RPMI8226 (cell line): ENCODE data around the gene RWDD4.

Experiments
- DNase-seq: peaks from one replicate; pipeline ENCODE4 v3.0.0-alpha.2; 2015

Gene RWDD4

GRCh38 chr4:183635321-183635720, 23.7 kb downstream of the RWDD4 start:
- DNase-seq: no peak

- no peak for DNase-seq
These were observed 25.2 kb downstream of the RWDD4 start for GRCh38 chr4:183633476-183634400.

DNA sequence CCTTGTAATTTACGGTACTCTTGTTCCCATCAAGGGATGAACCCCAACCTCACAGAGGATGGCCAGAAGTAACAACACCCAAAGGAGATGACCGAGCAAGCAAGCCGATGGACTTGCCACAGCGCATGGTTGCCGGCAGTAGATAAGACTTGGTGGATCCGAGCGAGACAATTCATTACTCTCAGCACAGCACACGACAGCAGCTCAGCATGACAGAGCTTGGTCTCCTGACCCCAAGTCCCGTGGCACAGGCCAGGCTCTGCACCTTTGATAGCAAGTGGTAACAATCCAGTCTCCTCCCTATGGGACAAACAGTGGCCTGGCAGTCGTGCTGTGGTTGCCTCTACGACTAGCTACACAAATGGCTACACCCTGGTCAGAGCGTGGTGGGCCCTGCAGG, 26.3 kb downstream of the RWDD4 start:
- DNase-seq: no peak

DNA sequence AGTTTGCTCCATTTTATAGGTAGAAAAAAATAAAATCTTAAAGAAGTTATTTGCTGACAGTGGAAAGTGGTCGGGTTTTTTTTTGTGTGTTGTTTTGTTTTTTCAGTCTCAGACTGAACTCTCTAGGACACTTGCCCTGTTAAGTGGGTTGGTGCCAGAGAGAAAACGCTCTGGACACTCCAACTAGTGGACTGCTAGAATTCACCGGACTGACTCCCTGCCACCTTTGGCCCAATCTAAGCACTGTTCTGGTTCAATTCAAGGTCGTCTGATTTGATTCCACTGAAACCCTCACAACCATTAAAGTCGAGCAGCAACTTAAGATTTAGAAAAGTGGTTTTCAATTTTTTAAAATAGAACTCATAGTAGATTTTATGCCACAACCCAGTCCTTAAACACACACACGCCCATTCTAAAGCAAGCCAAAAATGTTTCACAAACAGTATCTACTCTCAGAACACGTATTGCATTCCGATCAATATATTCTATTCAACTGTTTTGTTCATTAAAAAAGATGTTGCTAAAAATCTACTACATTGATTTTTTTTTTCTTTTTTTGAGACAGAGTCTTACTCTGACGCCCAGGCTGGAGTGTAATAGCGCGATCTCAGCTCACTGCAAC, 27.3 kb downstream of the RWDD4 start:
- DNase-seq: no peak

- no peak for DNase-seq
These were observed 30.9 kb downstream of the RWDD4 start for GRCh38 chr4:183627979-183628588.

DNA sequence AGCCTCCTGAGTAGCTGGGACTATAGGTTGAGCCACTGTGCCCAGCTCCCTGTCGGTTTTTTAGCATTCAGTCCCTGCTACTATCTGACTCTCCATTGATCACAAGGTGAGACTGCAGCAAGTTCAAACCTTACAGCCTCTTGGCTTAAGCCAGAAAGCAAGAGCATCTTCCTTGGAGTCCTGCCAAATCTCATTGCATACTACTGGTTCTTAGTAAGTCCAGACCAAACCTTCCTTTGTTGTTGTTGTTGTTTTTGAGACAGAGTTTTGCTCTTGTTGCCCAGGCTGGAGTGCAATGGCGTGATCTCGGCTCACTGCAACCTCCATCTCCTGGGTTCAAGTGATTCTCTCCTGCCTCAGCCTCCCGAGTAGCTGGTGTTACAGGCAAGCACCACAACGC, 31.7 kb downstream of the RWDD4 start:
- DNase-seq: peak; percentile 8

DNA sequence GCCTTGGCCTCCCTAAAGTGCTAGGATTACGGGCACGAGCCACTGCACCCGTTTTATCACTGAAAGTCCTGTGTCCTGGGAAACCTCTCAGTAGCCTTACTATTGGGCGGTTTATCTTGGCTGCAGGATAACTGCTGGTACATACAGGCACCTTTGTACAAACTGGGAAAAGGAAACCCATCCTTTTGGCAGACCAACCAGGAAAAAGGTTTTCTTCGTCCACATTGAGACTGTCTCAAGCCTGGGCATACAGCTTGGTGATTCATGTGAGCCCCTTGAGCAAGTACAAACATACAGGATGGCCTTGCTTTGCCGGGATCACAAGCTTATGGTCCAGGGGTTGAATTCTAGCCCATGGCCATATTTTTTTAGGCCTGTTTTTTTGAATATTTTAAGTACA, 32.8 kb downstream of the RWDD4 start:
- DNase-seq: no peak

GRCh38 chr4:183624548-183624947, 34.4 kb downstream of the RWDD4 start:
- no peak for DNase-seq

GRCh38 chr4:183621875-183622274, 37.1 kb downstream of the RWDD4 start:
- DNase-seq: no peak

- DNase-seq: no peak
These were observed 38.6 kb downstream of the RWDD4 start for GRCh38 chr4:183620421-183620820.

- no peak for DNase-seq
These were observed 40.3 kb downstream of the RWDD4 start for GRCh38 chr4:183618681-183619080.

DNA sequence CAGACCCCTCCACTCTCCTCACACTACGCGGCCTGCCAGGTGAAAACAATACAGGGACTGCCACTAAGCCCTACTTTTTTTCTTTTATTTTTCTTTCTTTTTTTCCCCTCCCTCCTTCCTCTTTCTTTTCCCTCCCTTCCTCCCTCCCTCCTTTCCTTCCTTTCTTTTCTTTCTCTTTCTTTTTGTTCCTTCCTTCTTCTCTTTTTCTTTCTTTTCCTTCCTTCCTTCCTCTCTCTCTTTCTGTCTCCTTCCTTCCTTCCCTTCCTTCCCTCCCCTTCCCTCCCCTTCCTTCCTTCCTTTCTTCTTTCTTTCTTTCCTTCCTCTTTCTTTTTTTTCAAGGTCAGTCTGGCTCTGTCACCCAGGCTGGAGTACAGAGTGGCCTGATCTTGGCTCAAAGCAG, 41.9 kb downstream of the RWDD4 start:
- DNase-seq: no peak

- DNase-seq: no peak
These were observed 46.4 kb downstream of the RWDD4 start for GRCh38 chr4:183612329-183613250.

DNA sequence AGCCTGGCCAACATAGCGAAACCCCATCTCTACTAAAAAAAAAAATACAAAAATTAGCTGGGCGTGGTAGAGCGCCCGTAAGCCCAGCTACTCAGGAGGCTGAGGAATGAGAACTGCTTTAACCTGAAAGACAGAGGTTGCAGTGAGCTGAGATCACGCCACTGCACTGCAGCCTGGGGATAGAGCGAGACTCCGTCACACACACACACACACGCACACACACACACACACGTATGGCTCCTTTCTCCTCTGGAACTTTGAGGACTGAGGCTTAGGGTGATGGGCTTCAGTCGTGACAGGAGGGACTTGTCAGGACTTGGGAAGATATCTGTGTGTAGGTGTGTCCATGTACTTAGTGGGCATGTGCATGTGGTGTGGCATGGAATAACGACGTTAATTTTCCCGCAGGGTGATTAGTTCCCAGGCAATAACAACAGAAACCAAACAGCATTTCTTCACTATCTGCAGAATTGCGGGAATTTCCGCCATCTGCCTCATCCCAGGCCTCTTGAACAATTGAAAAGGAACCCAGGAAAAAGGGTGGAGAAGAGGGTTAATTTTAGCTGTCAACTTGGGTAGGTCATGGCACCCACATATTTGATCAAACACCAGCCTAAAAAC, 47.7 kb downstream of the RWDD4 start:
- DNase-seq: no peak

GRCh38 chr4:183610613-183611012, 48.4 kb downstream of the RWDD4 start:
- no peak for DNase-seq

GRCh38 chr4:183610033-183610432, 49.0 kb downstream of the RWDD4 start:
- DNase-seq: no peak

DNA sequence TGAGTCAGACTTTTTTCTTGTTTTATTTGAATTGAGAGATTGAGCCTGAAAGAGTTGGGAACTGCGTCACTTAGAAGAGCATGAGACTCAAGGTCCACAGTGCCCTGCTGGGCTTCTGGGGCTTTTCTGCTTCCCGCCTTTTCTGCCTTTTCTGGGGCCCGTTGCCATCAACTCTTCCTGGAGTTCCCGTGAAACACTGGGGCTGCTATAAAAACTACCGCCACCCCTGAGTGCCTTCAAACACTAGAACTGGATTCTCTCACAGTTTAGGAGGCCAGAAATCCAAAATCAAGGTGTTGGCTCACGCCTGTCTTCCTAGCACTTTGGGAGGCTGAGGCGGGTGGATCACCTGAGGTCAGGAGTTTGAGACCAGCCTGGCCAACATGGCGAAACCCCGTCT, 49.8 kb downstream of the RWDD4 start:
- no peak for DNase-seq

DNA sequence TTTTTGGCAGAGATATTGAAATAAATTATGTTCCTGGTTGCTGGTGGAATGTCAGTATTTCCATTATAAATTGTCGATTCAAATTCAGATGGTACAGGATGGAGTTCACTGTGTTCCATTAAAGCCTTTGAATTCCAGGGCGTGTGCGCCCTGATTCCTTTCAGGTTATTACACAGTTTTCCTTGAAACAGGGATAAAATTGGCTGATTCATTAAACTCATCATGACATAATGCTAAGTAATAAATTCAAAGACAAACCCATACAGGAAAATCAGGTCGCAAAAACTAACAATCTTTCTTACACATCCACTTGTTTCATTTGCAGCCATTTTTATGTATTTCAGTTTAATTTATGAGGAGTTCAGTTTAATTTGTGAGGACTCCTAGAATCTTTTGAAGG, 51.1 kb downstream of the RWDD4 start:
- no peak for DNase-seq

DNA sequence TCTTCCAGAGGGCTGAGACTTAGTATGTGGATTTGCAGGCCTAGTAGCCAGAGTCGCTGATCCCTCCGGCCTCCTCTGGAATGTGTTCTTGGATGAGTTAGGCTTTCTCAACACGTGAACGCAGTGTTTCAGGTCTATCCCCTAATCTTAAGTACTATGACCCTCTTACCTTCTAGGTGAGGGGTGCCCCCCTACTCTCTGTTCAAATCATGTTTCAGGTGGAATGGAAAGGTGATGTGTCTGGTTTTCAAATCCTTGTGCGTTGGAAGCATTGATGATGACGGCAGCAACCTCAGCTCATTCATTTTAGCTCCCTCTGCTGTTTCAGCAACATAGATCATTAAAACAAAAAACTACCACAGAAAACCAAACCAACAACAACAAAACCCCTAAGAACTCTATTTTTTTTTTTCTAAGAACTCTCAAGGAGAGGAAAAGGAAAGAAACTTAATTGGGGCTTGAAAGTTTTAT, 56.4 kb downstream of the RWDD4 start:
- peak; percentile 11 for DNase-seq

GRCh38 chr4:183601381-183601780, 57.6 kb downstream of the RWDD4 start:
- DNase-seq: peak; percentile 18

GRCh38 chr4:183600189-183600685, 58.7 kb downstream of the RWDD4 start:
- DNase-seq: peak; percentile 50

- peak; percentile 87 for DNase-seq
These were observed 59.3 kb downstream of the RWDD4 start for GRCh38 chr4:183599690-183600089.
